ENCODE results near the gene TXNRD2. TPM values are rescaled to one million over a fixed set of nuclear protein-coding genes. Genes with fewer than 3 reads are reported as not detected.

TXNRD2 gene
- total RNA-seq, 1 experiment from 2014 or later, result 22.9 TPM

DNA sequence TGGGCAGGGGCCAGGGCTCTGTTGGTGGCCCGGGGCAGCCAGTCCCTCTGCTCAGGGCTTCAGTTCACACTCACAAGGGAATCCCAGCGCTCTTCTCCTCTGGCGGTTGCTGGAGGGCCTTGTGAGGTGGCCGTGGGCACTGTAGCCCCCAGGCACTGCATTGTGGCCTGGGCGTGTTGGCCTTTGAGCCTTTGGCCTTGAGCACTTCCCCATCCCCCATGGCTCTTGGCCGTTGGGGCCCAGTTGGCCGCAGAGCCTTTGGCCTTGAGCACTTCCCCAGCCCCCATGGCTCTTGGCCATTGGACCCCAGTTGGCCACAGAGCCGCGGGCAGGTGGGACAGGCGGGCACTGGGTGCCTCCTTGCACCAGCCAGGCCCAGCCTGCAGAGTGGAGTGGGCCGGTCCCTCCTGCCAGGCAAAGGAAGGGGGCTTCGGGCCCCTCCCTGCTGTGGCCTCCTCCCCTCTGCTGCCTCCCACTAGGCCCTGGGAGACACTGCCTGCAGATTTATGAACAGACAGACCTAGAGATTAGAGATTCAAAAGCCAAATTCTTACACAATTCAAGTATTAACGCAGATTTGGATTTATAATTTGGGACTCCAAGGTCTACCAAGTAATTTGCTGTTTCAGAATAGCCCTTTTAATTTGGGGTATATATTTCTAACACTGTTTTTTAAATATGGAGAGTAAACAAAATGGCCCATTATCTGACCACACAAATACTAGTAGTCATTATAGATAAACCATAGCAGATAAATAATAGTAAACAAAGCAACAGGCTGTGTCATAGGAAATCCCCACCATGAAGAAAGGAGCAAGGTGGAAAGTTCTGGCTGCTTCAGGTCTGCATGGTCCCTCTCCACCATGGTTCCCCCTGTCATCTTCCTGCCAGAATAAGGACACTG lies 18.2 kb upstream of the TXNRD2 start:
- peaks cover 18 to 30% of the 10 kb centered on the region in 2 experiments for H3K4me1 Mint-ChIP-seq
- no peak overlapping the region for H3K9ac ChIP-seq (ENCODE audit: extremely low read depth, insufficient read length, low read length)
- H3K79me1 ChIP-seq (ENCODE audit: insufficient read depth, low read depth, low read length, poor library complexity, severe bottlenecking), result no peaks in the 10 kb centered on the region
- no peaks in the 10 kb centered on the region for H3K23me2 ChIP-seq (ENCODE audit: insufficient read length, low read depth, low read length, poor library complexity, severe bottlenecking)
- no peak overlapping the region for H4K8ac ChIP-seq (replicated peaks; ENCODE audit: insufficient read length, low read depth, low read length)
- H3K4me3 Mint-ChIP-seq, result peak overlapping the region in 1 of 2 experiments; percentile 68; a peak in 2 of 5 replicates
- no peak overlapping the region for H2AK5ac ChIP-seq (ENCODE audit: insufficient read length, low read length)
- H3K27ac ChIP-seq (ENCODE audit: insufficient read length, low read depth, low read length), result no peak overlapping the region
- H2BK120ac ChIP-seq (ENCODE audit: low read depth, low read length, poor library complexity, severe bottlenecking), result no peak overlapping the region
- H2BK5ac ChIP-seq (ENCODE audit: insufficient read length, low read length), result no peak overlapping the region
- H3K79me2 ChIP-seq (ENCODE audit: insufficient read depth, low read length), result no peaks in the 10 kb centered on the region
- peak overlapping the region in 2 of 3 experiments; percentile 70 to 86; a peak in 3 of 7 replicates for H3K27ac Mint-ChIP-seq
- no peak overlapping the region for H3K14ac ChIP-seq (ENCODE audit: insufficient read depth, low read length)
- no peak overlapping the region for H3K4ac ChIP-seq (ENCODE audit: low read depth, low read length)
- no peak overlapping the region for H2BK20ac ChIP-seq (ENCODE audit: low read depth, low read length, poor library complexity, severe bottlenecking)
- no peak for TF ChIP-seq CTCF (conservative IDR thresholded peaks at IDR 0.05)
- H4K20me1 ChIP-seq (ENCODE audit: control insufficient read depth, insufficient read depth, insufficient read length), result no peaks in the 10 kb centered on the region
- no peak overlapping the region for H2AFZ ChIP-seq (ENCODE audit: low read length)
- H3K27me3 Mint-ChIP-seq (ENCODE audit: low read depth), result no peaks in the 10 kb centered on the region
- H3K4me1 ChIP-seq (ENCODE audit: insufficient read depth, low read length), result peaks cover 2% of the 10 kb centered on the region; the same call in 1 of the 2 replicates
- no peaks in the 10 kb centered on the region for H3K9me3 ChIP-seq (ENCODE audit: control insufficient read depth, low read depth, low read length)
- no peak overlapping the region for H3K23ac ChIP-seq (ENCODE audit: insufficient read length, low read depth, low read length)
- H4K5ac ChIP-seq (ENCODE audit: insufficient read length, low read depth, low read length), result no peak overlapping the region
- no peaks in the 10 kb centered on the region; a peak in 1 of 5 replicates for H3K9me3 Mint-ChIP-seq
- peak overlapping the region; percentile 61 for H3K4me2 ChIP-seq (ENCODE audit: insufficient read depth, insufficient read length, low read length)
- no CpG with 5 or more reads among the region's 13 CpGs for WGBS (ENCODE audit: extremely low coverage, insufficient read length, low lambda C conversion rate)
- no peak overlapping the region for H2BK12ac ChIP-seq (ENCODE audit: insufficient read length, low read depth, low read length)
- peaks cover 0 to 3% (median 3%) of the 10 kb centered on the region in 3 experiments; a peak in 3 of 7 replicates for H3K36me3 Mint-ChIP-seq (ENCODE audit: insufficient read depth in 1 of 3, low read depth in 3 of 3)
- DNase-seq, result no peak
- H3K18ac ChIP-seq (ENCODE audit: insufficient read length, low read depth, low read length), result peak overlapping the region; percentile 1
- H2BK15ac ChIP-seq (ENCODE audit: low read depth, low read length), result no peak overlapping the region
- H3T11ph ChIP-seq (ENCODE audit: low read length), result no peak overlapping the region
- H4K91ac ChIP-seq (ENCODE audit: insufficient read length, low read depth, low read length), result no peak overlapping the region
- no peaks in the 10 kb centered on the region for H3K27me3 ChIP-seq (ENCODE audit: insufficient read depth, low read length)
- H3K56ac ChIP-seq (ENCODE audit: insufficient read length, low read depth, low read length), result no peak overlapping the region
